Keratinocyte (primary cell): ENCODE results near the gene FBN2. TPM values are rescaled to one million over a fixed set of nuclear protein-coding genes. Genes with fewer than 3 reads are reported as not detected.

Source experiments
- DNase-seq: peaks from one replicate; pipeline ENCODE4 v3.0.0-alpha.2; 2011; ENCODE audit warnings: low read depth, missing footprints, low spot score
- FAIRE-seq: peaks from 2 replicates; lab custom pipeline; 2011; peaks lifted over from hg19 to GRCh38; lab: Jason Lieb, UNC
- H2AFZ ChIP-seq: 2 replicates; pipeline ENCODE4 v1.6.0; 2012; ENCODE audit warnings: low read length, control low read depth, inconsistent platforms; ENCODE audit not compliant: control insufficient read depth
- H3K27ac ChIP-seq: 2 replicates; pipeline ENCODE4 v1.5.1; 2011; ENCODE audit warnings: low read length; ENCODE audit not compliant: control insufficient read depth, insufficient read depth
- H3K27me3 ChIP-seq: 3 replicates; pipeline ENCODE4 v1.6.0; 2011; ENCODE audit warnings: low read length; ENCODE audit not compliant: control insufficient read depth, insufficient read depth; ENCODE audit errors: extremely low read depth
- H3K36me3 ChIP-seq, 2 experiments: 2 replicates in 1 of 2; 3 replicates in 1 of 2; pipeline ENCODE4 v1.5.1; 2011; ENCODE audit warnings: low read length in 2 of 2, mild to moderate bottlenecking in 1 of 2; ENCODE audit not compliant: control insufficient read depth in 2 of 2, insufficient read depth in 2 of 2; ENCODE audit errors: extremely low read depth in 1 of 2
- H3K4me1 ChIP-seq: 3 replicates; pipeline ENCODE4 v1.5.1; 2011; ENCODE audit warnings: low read length; ENCODE audit not compliant: control insufficient read depth, insufficient read depth; ENCODE audit errors: extremely low read depth
- H3K4me2 ChIP-seq: 3 replicates; pipeline ENCODE4 v1.6.0; 2011; ENCODE audit warnings: low read depth, low read length; ENCODE audit not compliant: control insufficient read depth, insufficient read depth; ENCODE audit errors: extremely low read depth
- H3K4me3 ChIP-seq, 3 experiments: fragments of 200-600 bp in 1 of 3; sonication (generic) in 1 of 3; 2 replicates in 2 of 3; 3 replicates in 1 of 3; pipeline ENCODE4 v1.5.1; 2011 to 2016; ENCODE audit warnings: low read length in 3 of 3, mild to moderate bottlenecking in 3 of 3, control low read depth in 2 of 3, inconsistent platforms in 1 of 3, low read depth in 1 of 3, mixed read lengths in 1 of 3, mixed run types in 1 of 3, moderate library complexity in 1 of 3; ENCODE audit not compliant: control insufficient read depth in 2 of 3, insufficient read depth in 2 of 3; ENCODE audit errors: extremely low read depth in 1 of 3
- H3K79me2 ChIP-seq: 2 replicates; pipeline ENCODE4 v1.6.0; 2012; ENCODE audit warnings: low read length; ENCODE audit not compliant: control insufficient read depth, insufficient read depth
- H3K9ac ChIP-seq: 3 replicates; pipeline ENCODE4 v1.6.0; 2011; ENCODE audit warnings: low read length; ENCODE audit not compliant: control insufficient read depth, insufficient read depth; ENCODE audit errors: extremely low read depth
- H3K9me1 ChIP-seq: 3 replicates; pipeline ENCODE4 v1.6.0; 2011; ENCODE audit warnings: low read length; ENCODE audit not compliant: control insufficient read depth, insufficient read depth; ENCODE audit errors: extremely low read depth
- H3K9me3 ChIP-seq: 2 replicates; pipeline ENCODE4 v1.5.1; 2012; ENCODE audit warnings: low read depth, low read length; ENCODE audit not compliant: control insufficient read depth
- H4K20me1 ChIP-seq: 3 replicates; pipeline ENCODE4 v1.6.0; 2011; ENCODE audit warnings: low read length; ENCODE audit not compliant: control insufficient read depth, insufficient read depth; ENCODE audit errors: extremely low read depth
- EZH2 ChIP-seq: IDR thresholded peaks from one replicate; pipeline ENCODE4 v1.6.1; 2012; ENCODE audit warnings: inconsistent platforms, mild to moderate bottlenecking, low read length, moderate library complexity
- dilution Hi-C: fragments of 300-500 bp; cut with MboI; formaldehyde crosslinking; loops from one replicate; pipeline ENCODE4 v1.7.0; 2020; ENCODE audit warnings: low sequenced_read_pairs; ENCODE audit not compliant: extremely low pct_ligation_motif_present
- polyA plus RNA-seq, 5 experiments: library from polyadenylated mRNA; depleted of rRNA in 3 of 5; stranded (reverse) in 3 of 5; stranded (forward) in 1 of 5; unstranded in 1 of 5; fragments of >200 nt; gene quantifications; 1 replicate in 1 of 5; 2 replicates in 3 of 5; 3 replicates in 1 of 5; pipeline versions ENCODE4 v1.2.1 to v1.2.3, GENCODE V29; 2011 to 2012; ENCODE audit warnings: missing spikeins in 2 of 5, low read depth in 1 of 5, low replicate concordance in 1 of 5
- TF ChIP-seq, protein P1 (sequence below), 3 experiments: IDR thresholded peaks in 1 of 3; conservative IDR thresholded peaks in 1 of 3; optimal IDR thresholded peaks in 1 of 3; 2 replicates in 2 of 3; 3 replicates in 1 of 3; pipeline versions ENCODE3 to v1.5.1; 2011; ENCODE audit warnings: low read length in 3 of 3, mild to moderate bottlenecking in 3 of 3, moderate library complexity in 2 of 3, control low read depth in 1 of 3, inconsistent platforms in 1 of 3; ENCODE audit not compliant: insufficient read depth in 2 of 3; ENCODE audit errors: extremely low read depth in 1 of 3

FBN2 gene
- polyA plus RNA-seq, 1 donor (not counting 4 experiments of a cell fraction or from before 2014, with no cell fraction given), result 30.1 TPM

- Histone ChIP-seq H3K9me1 (no peaks in the 10 kb centered on the region), H3K36me3 (peaks cover 1 to 15% of the 10 kb centered on the region in 2 experiments), H3K79me2 (no peaks in the 10 kb centered on the region), H3K27me3 (no peaks in the 10 kb centered on the region), H3K4me2 (no peak overlapping the region), H3K4me3 (no peak overlapping the region), H3K27ac (no peak overlapping the region), H3K9me3 (no peaks in the 10 kb centered on the region), H3K4me1 (peaks cover 11% of the 10 kb centered on the region), H4K20me1 (no peaks in the 10 kb centered on the region), H3K9ac (no peak overlapping the region), H2AFZ (no peak overlapping the region)
- DNase-seq (no peak), FAIRE-seq (no peak)
- TF ChIP-seq, protein P1, sequence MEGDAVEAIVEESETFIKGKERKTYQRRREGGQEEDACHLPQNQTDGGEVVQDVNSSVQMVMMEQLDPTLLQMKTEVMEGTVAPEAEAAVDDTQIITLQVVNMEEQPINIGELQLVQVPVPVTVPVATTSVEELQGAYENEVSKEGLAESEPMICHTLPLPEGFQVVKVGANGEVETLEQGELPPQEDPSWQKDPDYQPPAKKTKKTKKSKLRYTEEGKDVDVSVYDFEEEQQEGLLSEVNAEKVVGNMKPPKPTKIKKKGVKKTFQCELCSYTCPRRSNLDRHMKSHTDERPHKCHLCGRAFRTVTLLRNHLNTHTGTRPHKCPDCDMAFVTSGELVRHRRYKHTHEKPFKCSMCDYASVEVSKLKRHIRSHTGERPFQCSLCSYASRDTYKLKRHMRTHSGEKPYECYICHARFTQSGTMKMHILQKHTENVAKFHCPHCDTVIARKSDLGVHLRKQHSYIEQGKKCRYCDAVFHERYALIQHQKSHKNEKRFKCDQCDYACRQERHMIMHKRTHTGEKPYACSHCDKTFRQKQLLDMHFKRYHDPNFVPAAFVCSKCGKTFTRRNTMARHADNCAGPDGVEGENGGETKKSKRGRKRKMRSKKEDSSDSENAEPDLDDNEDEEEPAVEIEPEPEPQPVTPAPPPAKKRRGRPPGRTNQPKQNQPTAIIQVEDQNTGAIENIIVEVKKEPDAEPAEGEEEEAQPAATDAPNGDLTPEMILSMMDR (optimal IDR thresholded peaks at IDR 0.05 in 1 of 3, IDR thresholded peaks at IDR 0.05 in 1 of 3, conservative IDR thresholded peaks at IDR 0.05 in 1 of 3; ENCODE audit: extremely low read depth in 1 of 3, insufficient read depth in 2 of 3, low read length in 3 of 3), result no peak
- no peak for TF ChIP-seq EZH2
- dilution Hi-C loops, result no loop called here
Observed at GRCh38 chr5:128353441-128354107, 184.5 kb downstream of the FBN2 start.

DNA sequence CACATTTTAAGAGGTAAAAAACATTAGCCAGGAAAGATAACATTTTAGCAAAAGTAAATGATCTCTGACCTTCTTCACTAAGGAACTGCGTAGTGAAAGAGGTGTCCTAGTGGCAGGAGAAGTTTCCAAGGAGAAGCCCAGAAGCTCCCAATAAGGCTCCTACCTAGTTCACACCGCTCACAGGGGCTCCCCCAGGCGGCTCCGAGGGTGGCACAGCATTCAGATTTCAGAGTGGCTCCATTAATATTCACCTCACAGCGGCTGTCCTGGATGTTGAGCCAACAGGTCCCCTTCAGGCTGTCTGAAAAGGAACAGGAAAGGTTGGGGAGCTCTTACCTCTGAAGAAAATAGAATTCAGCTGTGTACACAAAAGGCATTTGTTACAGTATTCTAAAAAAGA lies 187.3 kb downstream of the FBN2 start:
- H3K9me1 ChIP-seq, result no peaks in the 10 kb centered on the region
- no peak overlapping the region for H3K9ac ChIP-seq
- no peak overlapping the region for H3K27ac ChIP-seq
- no peaks in the 10 kb centered on the region for H4K20me1 ChIP-seq
- H3K79me2 ChIP-seq, result no peaks in the 10 kb centered on the region
- DNase-seq (no peak), FAIRE-seq (no peak)
- no peaks in the 10 kb centered on the region for H3K9me3 ChIP-seq
- dilution Hi-C loops, result no loop called here
- H3K4me2 ChIP-seq, result no peak overlapping the region
- peaks cover 1 to 12% of the 10 kb centered on the region in 2 experiments for H3K36me3 ChIP-seq
- no peak overlapping the region for H3K4me3 ChIP-seq
- H3K27me3 ChIP-seq, result no peaks in the 10 kb centered on the region
- H3K4me1 ChIP-seq, result peaks cover 11% of the 10 kb centered on the region
- TF ChIP-seq, protein P1 (optimal IDR thresholded peaks at IDR 0.05 in 1 of 3, IDR thresholded peaks at IDR 0.05 in 1 of 3, conservative IDR thresholded peaks at IDR 0.05 in 1 of 3; ENCODE audit: extremely low read depth in 1 of 3, insufficient read depth in 2 of 3, low read length in 3 of 3), result no peak
- TF ChIP-seq EZH2, result no peak
- no peak overlapping the region for H2AFZ ChIP-seq
